ENCODE data around the gene GNG10. TPM values are rescaled to one million over a fixed set of nuclear protein-coding genes. Genes with fewer than 3 reads are reported as not detected.

Gene GNG10
- total and polyA plus RNA-seq, 9 of the 15 experiments (the other 6 are each of a cell fraction or from before 2014, with no cell fraction given), result 13.1 to 37.8 (median 28.4) TPM

- TF ChIP-seq VEZF1 (CRISPR knock-in tag; IDR thresholded peaks at IDR 0.05), result no peak; the same call in 1 of the 2 replicates
- TF ChIP-seq ZNF589 (CRISPR knock-in tag; IDR thresholded peaks at IDR 0.05; ENCODE audit: low read depth), result no peak
- TF ChIP-seq ZNF384 (IDR thresholded peaks at IDR 0.05; ENCODE audit: low read depth, low read length), result no peak
- TF ChIP-seq OTX1 (CRISPR knock-in tag; IDR thresholded peaks at IDR 0.05), result no peak
- TF ChIP-seq HNRNPUL1 (IDR thresholded peaks at IDR 0.05; ENCODE audit: low read length), result no peak
- no peak for TF ChIP-seq NFATC3 (IDR thresholded peaks at IDR 0.05)
- TF ChIP-seq CEBPB (tag; IDR thresholded peaks at IDR 0.05), result no peak
- peak in 1 of 2 experiments; percentile 89; a peak in 2 of 3 replicates for TF ChIP-seq CBX3 (IDR thresholded peaks at IDR 0.05; ENCODE audit: borderline replicate concordance in 1 of 2, low read length in 2 of 2)
- no peak for TF ChIP-seq E2F5 (CRISPR knock-in tag; IDR thresholded peaks at IDR 0.05)
- TF ChIP-seq HMG20B (CRISPR knock-in tag; IDR thresholded peaks at IDR 0.05), result no peak
- TF ChIP-seq ARID2 (IDR thresholded peaks at IDR 0.05), result no peak
- 0 out of 2 replicates have a peak, but pooled peaks have one; percentile 84 for TF ChIP-seq MTA3 (IDR thresholded peaks at IDR 0.05; ENCODE audit: borderline replicate concordance)
- TF ChIP-seq TSC22D4 (tag; IDR thresholded peaks at IDR 0.05), result no peak
- TF ChIP-seq ASH1L (IDR thresholded peaks at IDR 0.05; ENCODE audit: borderline replicate concordance, low read depth, partially characterized antibody), result no peak
- no peak for TF ChIP-seq KHSRP (IDR thresholded peaks at IDR 0.05)
- TF ChIP-seq GTF2A2 (tag; IDR thresholded peaks at IDR 0.05), result no peak
- TF ChIP-seq BACH1 (tag; IDR thresholded peaks at IDR 0.05), result no peak
- TF ChIP-seq POU5F1 (IDR thresholded peaks at IDR 0.05; ENCODE audit: borderline replicate concordance, low read depth, low read length, partially characterized antibody), result no peak
- no peak for TF ChIP-seq NFRKB (IDR thresholded peaks at IDR 0.05; ENCODE audit: low read depth)
- peak; percentile 70; the same call in 1 of the 2 replicates for TF ChIP-seq SOX6 (IDR thresholded peaks at IDR 0.05)
- TF ChIP-seq, protein P1, sequence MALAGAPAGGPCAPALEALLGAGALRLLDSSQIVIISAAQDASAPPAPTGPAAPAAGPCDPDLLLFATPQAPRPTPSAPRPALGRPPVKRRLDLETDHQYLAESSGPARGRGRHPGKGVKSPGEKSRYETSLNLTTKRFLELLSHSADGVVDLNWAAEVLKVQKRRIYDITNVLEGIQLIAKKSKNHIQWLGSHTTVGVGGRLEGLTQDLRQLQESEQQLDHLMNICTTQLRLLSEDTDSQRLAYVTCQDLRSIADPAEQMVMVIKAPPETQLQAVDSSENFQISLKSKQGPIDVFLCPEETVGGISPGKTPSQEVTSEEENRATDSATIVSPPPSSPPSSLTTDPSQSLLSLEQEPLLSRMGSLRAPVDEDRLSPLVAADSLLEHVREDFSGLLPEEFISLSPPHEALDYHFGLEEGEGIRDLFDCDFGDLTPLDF (CRISPR knock-in tag; IDR thresholded peaks at IDR 0.05), result no peak
- no peak for TF ChIP-seq CCNT2 (IDR thresholded peaks at IDR 0.05; ENCODE audit: borderline replicate concordance, extremely low read depth, insufficient read length, low read depth, low read length)
- 0 out of 4 replicates have a peak, but pooled peaks of 1 of the 2 experiments have one; percentile 39 for TF ChIP-seq ARNT (IDR thresholded peaks at IDR 0.05)
- no peak for TF ChIP-seq POLR3G (IDR thresholded peaks at IDR 0.05; ENCODE audit: extremely low read depth, insufficient read length, insufficient replicate concordance)
- TF ChIP-seq CHD4 (IDR thresholded peaks at IDR 0.05; ENCODE audit: insufficient read depth, insufficient replicate concordance, low read depth, low read length, poor library complexity, severe bottlenecking), result no peak
These were observed 30.5 kb upstream of the GNG10 start (continued) for GRCh38 chr9:111630964-111631213.

Measured in K562 (cell line).